GM19395 (cell line): ENCODE results near the gene CHD9NB.
A peak's percentile ranks its signal among the peaks of the same experiment; 100 is the strongest.

Experiments used
- ATAC-seq: cut with Tn5 transposase; IDR thresholded peaks from one replicate; pipeline ENCODE4 v1.9.1; 2021; ENCODE audit warnings: mild to moderate bottlenecking, moderate library complexity; ENCODE audit not compliant: unreplicated experiment

CHD9NB gene

DNA sequence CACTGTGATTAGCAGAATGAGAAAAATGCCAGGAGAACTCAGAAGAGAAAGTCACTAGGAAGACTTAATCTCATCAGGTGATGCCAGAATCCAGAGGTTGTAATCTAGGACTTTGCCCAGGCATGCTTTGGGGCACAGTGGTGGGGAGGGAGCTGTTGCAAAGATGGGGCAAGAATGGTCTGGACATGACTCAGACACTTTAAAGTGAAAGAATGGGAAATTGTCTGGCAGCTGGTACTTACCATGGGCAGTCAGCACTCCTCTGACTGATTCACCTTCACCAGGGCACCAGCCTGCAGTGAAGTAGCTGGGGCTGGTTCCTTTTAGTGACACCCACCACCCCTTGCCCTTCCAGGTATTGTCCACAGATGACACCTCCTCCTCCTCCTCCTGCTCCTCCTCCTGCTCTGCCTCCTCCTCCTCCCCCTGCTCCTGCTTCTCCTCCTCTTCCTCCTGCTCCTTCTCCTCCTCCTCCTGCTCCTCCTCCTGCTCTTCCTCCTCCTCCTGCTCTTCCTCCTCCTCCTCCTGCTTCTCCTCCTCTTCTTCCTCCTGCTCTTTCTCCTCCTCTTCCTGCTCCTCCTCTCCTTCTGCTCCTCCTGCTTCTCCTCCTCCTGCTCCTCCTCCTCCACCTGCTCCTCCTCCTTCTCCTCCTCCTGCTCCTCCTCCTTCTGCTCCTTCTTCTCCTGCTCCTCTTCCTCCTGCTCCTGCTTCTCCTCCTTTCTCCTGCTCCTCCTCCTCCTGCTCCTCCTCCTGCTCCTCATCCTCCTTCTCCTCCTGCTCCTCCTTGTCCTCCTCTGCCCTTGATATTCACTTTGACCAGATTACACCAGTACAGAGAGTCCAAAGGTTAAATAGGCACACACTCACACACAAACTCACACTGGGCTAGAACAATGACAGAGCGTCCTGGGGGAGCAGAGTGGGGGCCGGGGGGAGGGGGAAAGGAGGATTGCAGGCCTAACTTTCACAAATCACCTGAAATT is at the start of gene CHD9NB:
TSS of gene CHD9NB (minus strand) at position 379 of the 983 bp plus-strand sequence. CDS start 8,739 bp downstream, outside the sequence.
- ATAC-seq = no peak

DNA sequence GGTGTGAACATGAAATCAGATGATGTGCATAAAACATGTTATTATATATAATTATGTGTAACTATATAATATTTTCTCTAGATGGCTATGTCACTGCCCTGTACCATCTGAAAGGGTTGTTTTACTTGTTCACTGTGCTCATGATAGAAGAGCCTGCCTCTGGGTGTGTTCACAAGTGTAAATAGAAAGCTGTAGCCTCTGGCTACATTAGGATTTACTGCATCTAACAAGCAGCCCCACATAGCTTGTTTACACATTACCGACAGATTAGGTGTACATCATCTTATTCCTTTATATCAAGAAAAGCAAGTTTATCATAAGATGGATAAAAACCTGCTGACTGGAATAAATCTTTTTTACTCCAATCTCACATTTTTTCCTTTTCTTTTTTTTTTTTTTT is 48.2 kb upstream of the CHD9NB start:
- ATAC-seq = no peak

- no peak for ATAC-seq
Observed at GRCh38 chr16:53100131-53100748, 47.5 kb upstream of the CHD9NB start.

DNA sequence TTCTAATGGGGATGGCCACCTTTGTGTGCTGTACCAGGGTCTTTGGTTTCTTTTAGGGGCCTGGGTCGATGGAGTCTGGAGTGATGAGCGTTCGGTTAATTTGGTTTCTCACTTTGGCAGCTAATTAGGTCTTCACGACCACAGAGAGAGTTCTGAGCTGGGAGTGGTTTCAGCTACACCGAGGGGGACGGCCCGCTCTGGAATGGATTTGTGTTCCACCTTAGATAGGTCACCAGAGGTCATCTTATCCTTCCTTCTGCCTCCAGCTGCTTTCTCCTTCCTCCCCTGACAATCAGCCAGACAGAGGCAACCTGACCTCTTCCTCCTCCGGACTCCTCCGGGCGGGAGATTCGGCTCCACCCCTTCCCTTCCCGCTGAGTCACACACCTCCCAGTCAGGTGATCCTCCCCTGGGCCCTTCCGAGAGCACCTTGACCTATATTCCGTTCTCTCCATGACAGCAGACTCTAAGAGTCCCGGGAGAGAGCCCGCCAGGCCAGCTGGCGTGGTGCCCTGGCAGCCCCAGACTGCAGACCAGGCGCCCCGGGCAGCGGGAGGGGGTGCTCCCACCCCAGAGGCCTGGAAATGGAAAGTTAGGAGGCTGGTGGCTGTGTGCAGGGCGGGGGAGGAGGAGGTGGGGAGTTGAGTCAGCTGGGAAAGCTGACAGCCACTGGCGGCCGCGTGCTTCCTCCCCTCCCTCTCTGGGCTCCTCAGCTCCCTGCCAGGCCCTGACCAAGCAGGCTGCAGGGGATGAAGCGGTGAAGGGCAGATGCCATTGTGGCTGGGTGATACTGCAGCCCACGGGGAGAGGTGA is 46.8 kb upstream of the CHD9NB start:
- peak; percentile 64 for ATAC-seq

DNA sequence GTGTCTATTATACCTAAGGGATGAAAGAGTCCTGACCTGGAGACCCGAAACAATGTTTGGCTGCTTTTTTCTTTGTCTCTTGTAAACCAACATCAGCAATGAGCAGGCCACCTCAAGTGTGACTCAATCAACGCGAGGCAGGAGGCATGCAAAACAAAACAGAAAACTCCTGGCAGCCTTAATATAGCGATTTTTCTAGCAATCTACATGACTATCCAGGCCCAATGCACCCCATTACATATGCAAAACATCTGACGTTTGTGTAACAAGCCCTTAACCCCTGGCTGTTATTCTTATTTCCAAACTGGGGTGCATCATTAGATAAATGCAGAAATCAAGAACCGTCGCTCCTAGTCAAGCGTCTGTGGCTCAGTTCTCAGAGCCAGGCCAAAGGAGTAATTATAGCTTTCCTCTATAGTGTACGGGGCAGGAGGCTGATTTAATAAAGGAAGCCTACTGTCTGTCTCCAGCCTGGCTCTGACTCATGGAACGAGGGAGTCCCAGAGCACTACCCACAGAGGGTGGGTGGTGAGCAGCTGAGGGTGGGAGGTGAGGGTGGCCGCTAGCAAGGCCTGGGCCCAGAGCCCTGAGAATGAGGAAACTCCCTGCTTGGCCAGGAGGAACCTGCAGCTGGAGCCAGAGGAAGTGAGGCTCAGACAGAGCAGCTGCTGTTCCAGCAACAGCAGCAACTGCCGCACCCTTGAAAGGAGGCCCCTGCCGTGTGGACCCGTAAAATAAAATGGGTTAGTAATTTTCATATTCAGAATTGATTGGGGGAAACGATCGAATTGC is 46.0 kb upstream of the CHD9NB start:
- ATAC-seq = peak; percentile 71

- ATAC-seq = no peak
Observed at GRCh38 chr16:53097190-53097589, 44.5 kb upstream of the CHD9NB start.

DNA sequence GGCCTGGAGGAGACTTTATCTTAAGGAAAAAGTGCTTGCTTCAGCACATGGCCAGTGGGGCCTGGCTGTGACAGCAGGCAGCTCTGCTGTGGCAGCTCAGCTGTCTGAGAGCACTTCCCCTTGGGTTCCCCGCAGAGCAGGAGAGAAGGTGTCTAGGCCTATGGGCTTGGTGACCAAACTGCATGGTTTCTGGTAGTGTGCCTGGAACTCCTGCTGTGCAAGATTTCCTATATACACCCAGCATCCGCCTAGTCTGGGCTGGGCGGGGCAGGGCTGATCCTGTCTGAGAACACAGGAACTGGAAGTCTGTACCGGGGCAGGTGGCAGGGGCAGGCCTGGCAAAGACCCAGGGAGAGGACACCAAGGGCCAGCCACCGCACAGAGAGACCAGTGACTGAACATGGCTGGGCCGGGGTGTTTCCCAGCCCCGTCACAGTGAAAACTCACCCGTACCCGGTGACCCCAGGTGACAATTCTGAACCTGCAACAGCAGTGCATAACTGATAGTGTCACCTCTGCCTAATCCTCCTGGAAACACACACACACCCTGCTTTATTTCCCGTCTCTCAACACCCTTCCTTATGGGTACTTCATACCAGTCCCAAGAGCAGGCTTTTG is 41.4 kb upstream of the CHD9NB start:
- peak; percentile 55 for ATAC-seq

DNA sequence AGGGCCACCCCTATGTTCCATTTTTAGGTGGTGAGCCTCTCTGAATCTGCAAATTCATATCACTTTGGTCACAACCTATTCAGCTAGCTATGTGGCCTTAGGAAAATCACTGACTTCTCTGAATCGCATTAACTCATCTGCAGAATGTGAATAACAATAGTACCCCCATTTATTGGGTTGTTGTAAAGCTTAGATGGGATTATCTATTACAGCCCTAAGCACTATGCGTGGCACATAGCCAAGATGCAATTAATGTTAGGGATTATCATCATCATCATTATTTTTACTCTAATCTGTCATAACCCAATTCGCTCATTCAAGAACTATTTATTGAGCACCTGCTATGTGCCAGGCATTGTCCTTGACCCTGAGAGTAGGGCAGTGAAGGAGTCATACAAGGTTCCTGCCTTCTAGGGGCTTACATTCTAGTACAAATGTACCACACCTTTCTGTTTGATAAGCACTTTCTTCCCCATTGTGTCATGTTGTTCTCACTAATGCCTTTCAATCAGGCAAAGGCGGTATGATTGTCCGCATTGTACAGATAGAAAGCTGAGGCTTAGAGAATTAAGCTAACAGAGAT is 40.6 kb upstream of the CHD9NB start:
- ATAC-seq = no peak

GRCh38 chr16:53092284-53092683 is 39.6 kb upstream of the CHD9NB start:
- no peak for ATAC-seq

- ATAC-seq = peak; percentile 68
Observed at GRCh38 chr16:53091466-53092211, 38.9 kb upstream of the CHD9NB start.

DNA sequence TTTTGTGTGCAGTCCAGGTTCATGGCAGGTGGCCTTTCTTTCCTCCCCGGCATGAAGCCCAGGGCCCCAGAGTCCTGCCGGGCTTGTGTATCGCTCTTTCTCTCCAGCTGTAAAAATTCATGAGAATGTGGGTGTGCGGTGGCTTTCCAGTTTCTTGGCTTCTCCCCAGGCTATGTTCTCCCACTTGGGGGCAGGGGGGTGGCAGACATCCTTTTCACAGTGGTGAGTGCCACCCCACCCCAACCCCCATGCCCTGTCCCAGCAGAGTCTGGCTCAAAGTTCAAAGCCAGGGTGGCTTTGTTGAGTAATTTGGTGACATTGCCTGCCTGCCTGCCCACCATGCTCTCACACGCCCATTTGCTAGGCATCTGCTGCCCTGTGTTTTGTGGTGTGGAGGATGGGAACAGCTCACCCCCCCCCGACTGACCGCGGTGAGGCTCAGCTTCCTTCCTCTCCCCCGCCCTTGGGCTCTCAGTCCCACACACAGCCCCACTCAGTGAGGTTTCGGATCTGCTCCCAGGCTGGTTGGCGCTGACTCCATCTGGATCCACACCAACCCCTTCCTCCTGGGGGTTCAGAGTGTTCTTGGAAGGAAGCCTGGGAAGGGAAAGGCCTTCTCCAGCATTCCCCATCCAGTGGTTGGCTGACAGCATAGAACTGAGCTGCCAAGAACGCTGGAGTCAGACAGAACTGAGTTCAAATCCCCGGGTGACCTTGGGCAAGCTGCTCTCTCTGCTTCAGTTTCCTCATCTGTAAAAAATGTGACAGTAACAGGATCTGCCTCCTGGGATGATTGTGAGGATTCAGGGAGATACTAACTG is 38.1 kb upstream of the CHD9NB start:
- peak; percentile 62 for ATAC-seq

DNA sequence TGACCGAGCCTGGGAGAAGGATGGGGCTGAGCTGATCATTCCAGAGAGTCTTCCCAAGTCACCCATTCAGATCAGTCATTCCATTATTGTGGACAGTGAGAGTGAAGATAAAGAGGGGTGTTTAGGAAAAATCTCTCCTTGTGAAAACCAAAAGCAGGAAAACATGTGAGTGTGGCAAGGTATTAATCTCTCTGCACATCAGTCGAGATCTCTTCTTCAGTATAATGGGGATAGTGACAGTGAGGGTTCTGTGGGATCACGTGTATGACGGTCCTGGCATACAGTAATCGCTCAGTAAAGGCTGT is 37.5 kb upstream of the CHD9NB start:
- no peak for ATAC-seq

DNA sequence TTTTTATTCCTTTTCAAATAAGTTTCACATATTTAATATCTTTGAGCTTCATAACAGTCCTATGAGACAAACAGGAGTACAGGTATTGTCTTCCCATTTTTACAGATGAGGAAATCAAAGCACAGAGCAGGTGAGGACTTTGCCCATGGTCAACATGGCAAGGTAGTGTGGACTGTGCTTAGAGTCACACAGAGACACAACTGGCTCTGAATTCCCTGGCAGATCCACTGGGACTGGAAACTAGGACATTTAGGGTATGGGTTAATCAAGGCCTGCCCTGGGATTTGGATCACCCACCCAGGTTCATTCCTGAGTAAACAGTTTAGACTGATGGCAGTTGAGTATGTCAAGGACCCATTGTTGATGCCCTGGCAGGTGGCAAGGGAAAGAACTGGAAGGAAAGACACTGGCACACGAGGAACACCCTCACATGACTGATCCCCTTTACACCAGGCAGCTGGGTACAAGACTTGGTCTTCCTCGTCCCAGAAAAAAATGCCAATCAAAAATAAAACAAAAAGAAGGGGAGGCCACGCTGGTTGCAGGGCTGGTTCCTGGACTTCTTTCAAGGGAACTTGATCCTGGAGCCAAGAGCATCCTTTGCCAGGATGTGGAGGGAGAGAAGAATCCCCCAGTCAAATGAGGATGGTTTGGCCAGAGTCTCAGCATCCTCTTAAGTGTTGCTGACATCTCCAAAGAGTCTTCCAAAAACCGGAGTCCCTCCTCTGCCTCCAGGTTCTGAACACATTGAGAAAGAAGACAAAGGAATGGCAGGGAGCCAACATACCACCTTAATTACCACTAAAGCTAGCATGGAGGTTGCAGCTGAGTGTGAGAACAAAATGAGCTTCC is 37.0 kb upstream of the CHD9NB start:
- ATAC-seq = no peak

- no peak for ATAC-seq
Observed at GRCh38 chr16:53087101-53087500, 34.4 kb upstream of the CHD9NB start.

DNA sequence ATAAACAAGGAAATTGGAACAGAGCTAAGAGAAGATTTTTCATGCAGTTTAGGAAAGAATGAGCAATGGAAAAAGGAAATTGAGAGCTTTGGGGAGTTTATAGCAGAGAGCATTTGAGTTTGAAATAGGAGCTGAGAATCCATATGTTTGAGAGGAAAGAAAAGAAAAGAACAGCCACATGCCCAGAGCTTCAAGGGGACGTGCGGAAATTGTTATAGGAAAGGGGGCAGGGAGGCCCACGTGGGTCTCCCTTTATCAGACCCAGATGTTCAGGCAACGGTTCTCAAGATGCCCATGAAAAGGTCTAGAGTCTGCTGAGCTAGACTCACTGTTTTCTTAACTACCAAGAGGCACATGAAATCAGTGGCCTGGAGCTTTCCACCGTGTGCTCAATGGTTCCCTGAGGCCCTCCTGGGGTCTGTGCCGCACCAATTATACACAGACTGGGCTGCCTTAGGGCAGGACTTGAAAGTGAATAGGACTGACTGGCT is 33.3 kb upstream of the CHD9NB start:
- ATAC-seq = no peak

GRCh38 chr16:53085369-53085843 is 32.7 kb upstream of the CHD9NB start:
- ATAC-seq = no peak

DNA sequence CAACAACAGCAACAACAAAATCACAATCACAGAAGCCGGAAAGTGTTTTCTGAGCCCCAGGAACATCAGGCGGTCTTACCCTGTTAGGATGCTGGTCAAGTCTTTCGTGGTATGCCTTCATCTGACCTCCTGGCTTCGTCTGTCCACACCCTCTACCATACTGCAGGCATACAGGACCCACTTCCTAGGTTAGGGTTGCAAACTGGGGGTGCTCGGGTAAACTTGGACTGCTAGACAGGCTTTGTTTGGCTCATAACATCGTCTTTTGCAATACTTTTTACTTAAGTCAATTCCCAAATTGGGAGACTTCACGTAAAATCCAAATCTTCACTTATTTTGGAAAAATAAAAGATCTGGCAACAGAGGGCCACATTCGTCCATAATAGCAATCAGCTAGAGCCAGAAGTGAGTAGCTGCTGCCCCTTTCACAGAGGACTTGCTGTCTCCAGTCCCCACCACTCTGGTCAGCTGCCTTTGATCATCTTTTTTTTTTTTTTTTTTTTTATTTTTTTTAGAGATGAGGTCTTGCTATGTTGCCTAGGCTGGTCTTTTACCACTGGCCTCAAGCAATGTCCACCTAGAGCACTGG is 32.1 kb upstream of the CHD9NB start:
- ATAC-seq = no peak
